Type B pancreatic cell (in vitro differentiated cells): ENCODE data around the gene GUF1. TPM values are rescaled to one million over a fixed set of nuclear protein-coding genes. Genes with fewer than 3 reads are reported as not detected.

ENCODE experiments used
- DNase-seq: peaks from one replicate; pipeline ENCODE4 v3.0.0; 2021; ENCODE audit warnings: mixed read lengths; ENCODE audit not compliant: unreplicated experiment; ENCODE audit errors: extremely low spot score
- H3K27ac Mint-ChIP-seq: 2 replicates; pipeline ENCODE4 v1.8.0; 2021; ENCODE audit warnings: mild to moderate bottlenecking, mixed read lengths
- H3K27me3 Mint-ChIP-seq: 2 replicates; pipeline ENCODE4 v1.8.0; 2021; ENCODE audit warnings: mixed read lengths
- H3K36me3 Mint-ChIP-seq: 2 replicates; pipeline ENCODE4 v1.8.0; 2021; ENCODE audit warnings: mixed read lengths
- H3K4me1 Mint-ChIP-seq: one replicate; pipeline ENCODE4 v1.8.0; 2021; ENCODE audit warnings: mixed read lengths; ENCODE audit not compliant: unreplicated experiment
- H3K4me3 Mint-ChIP-seq: 2 replicates; pipeline ENCODE4 v1.8.0; 2021; ENCODE audit warnings: mild to moderate bottlenecking, mixed read lengths
- H3K9me3 Mint-ChIP-seq: 2 replicates; pipeline ENCODE4 v1.8.0; 2021; ENCODE audit warnings: mixed read lengths
- CTCF ChIP-seq: fragments of 200-600 bp; sonication (generic); conservative IDR thresholded peaks from 2 replicates; pipeline ENCODE4 v1.5.0; 2021; ENCODE audit warnings: antibody characterized with exemption, mild to moderate bottlenecking
- total RNA-seq: library from RNA; stranded (reverse); gene quantifications from 2 replicates; pipeline ENCODE4 v1.2.1, GENCODE V29; 2021; ENCODE audit warnings: low replicate concordance

GUF1 gene
- total RNA-seq, 1 donor from 2014 or later, result 27.8 TPM

GRCh38 chr4:44674471-44674870 lies 3.7 kb upstream of the GUF1 start:
- no peak for TF ChIP-seq CTCF
- no peaks in the 10 kb centered on the region for H3K36me3 Mint-ChIP-seq
- H3K27ac Mint-ChIP-seq, result no peak overlapping the region
- peaks cover 12% of the 10 kb centered on the region for H3K27me3 Mint-ChIP-seq
- no peak for DNase-seq
- H3K9me3 Mint-ChIP-seq, result no peaks in the 10 kb centered on the region
- no peak overlapping the region for H3K4me3 Mint-ChIP-seq
- H3K4me1 Mint-ChIP-seq, result peaks cover 13% of the 10 kb centered on the region

- peaks cover 12% of the 10 kb centered on the region for H3K27me3 Mint-ChIP-seq
- no peak for TF ChIP-seq CTCF
- no peak for DNase-seq
- no peak overlapping the region for H3K27ac Mint-ChIP-seq
- H3K4me1 Mint-ChIP-seq, result peaks cover 15% of the 10 kb centered on the region
- H3K9me3 Mint-ChIP-seq, result no peaks in the 10 kb centered on the region
- no peaks in the 10 kb centered on the region for H3K36me3 Mint-ChIP-seq
- H3K4me3 Mint-ChIP-seq, result no peak overlapping the region
Observed at GRCh38 chr4:44675366-44675765, 2.9 kb upstream of the GUF1 start.

GRCh38 chr4:44679060-44679459 lies 840 bp downstream of the GUF1 start:
- Mint-ChIP-seq H3K4me3 (peak overlapping the region; percentile 99), H3K27me3 (peaks cover 2% of the 10 kb centered on the region), H3K36me3 (peaks cover 2% of the 10 kb centered on the region), H3K27ac (peak overlapping the region; percentile 98), H3K9me3 (no peaks in the 10 kb centered on the region), H3K4me1 (peaks cover 21% of the 10 kb centered on the region)
- TF ChIP-seq CTCF, result no peak
- no peak for DNase-seq

- Mint-ChIP-seq H3K27ac (no peak overlapping the region), H3K27me3 (no peaks in the 10 kb centered on the region), H3K9me3 (no peaks in the 10 kb centered on the region), H3K4me3 (no peak overlapping the region), H3K4me1 (peaks cover 6% of the 10 kb centered on the region), H3K36me3 (peaks cover 12% of the 10 kb centered on the region)
- DNase-seq, result no peak
- no peak for TF ChIP-seq CTCF
Observed at GRCh38 chr4:44684648-44685047, 6.4 kb downstream of the GUF1 start.

GRCh38 chr4:44700427-44700826 lies 22.2 kb downstream of the GUF1 start:
- Mint-ChIP-seq H3K9me3 (no peaks in the 10 kb centered on the region), H3K27me3 (no peaks in the 10 kb centered on the region), H3K4me3 (no peak overlapping the region), H3K27ac (no peak overlapping the region), H3K4me1 (no peaks in the 10 kb centered on the region), H3K36me3 (peaks cover 34% of the 10 kb centered on the region)
- TF ChIP-seq CTCF, result no peak
- DNase-seq, result no peak

GRCh38 chr4:44701037-44701436 lies 22.8 kb downstream of the GUF1 start:
- DNase-seq, result no peak
- Mint-ChIP-seq H3K27me3 (no peaks in the 10 kb centered on the region), H3K4me3 (no peak overlapping the region), H3K36me3 (peaks cover 31% of the 10 kb centered on the region), H3K4me1 (no peaks in the 10 kb centered on the region), H3K27ac (no peak overlapping the region), H3K9me3 (no peaks in the 10 kb centered on the region)
- TF ChIP-seq CTCF, result no peak
